ENCODE results near the gene FUOM.

GRCh38 chr10:133377025-133377817 is 19.4 kb upstream of the FUOM start:
- TF ChIP-seq CTCF (conservative IDR thresholded peaks at IDR 0.05; ENCODE audit: low read depth, low read length) (no peak), POLR2A (IDR thresholded peaks at IDR 0.05; ENCODE audit: low read depth, low read length) (no peak), MAFK (IDR thresholded peaks at IDR 0.05; ENCODE audit: low read depth, low read length) (no peak), RCOR1 (IDR thresholded peaks at IDR 0.05; ENCODE audit: insufficient replicate concordance, low read length) (no peak), CEBPB (IDR thresholded peaks at IDR 0.05; ENCODE audit: low read depth, low read length) (no peak), SMC3 (IDR thresholded peaks at IDR 0.05; ENCODE audit: low read depth, low read length) (no peak), NFE2L2 (IDR thresholded peaks at IDR 0.05; ENCODE audit: low read depth, low read length) (no peak), RAD21 (IDR thresholded peaks at IDR 0.05; ENCODE audit: low read length) (no peak), USF2 (IDR thresholded peaks at IDR 0.05; ENCODE audit: low read depth, low read length) (no peak), RFX5 (IDR thresholded peaks at IDR 0.05; ENCODE audit: low read depth, low read length) (no peak), FOS (IDR thresholded peaks at IDR 0.05; ENCODE audit: low read depth, low read length) (no peak), BHLHE40 (IDR thresholded peaks at IDR 0.05; ENCODE audit: low read depth, low read length) (no peak), MXI1 (IDR thresholded peaks at IDR 0.05; ENCODE audit: borderline replicate concordance, low read depth, low read length) (no peak), MAZ (IDR thresholded peaks at IDR 0.05; ENCODE audit: borderline replicate concordance, low read depth, low read length) (no peak)
